ENCODE data around the gene GRAMD1B. TPM values are rescaled to one million over a fixed set of nuclear protein-coding genes. Genes with fewer than 3 reads are reported as not detected.

GRAMD1B gene
- total and polyA plus RNA-seq, 12 donors, result 7.3 to 41.0 (median 21.0) TPM

DNA sequence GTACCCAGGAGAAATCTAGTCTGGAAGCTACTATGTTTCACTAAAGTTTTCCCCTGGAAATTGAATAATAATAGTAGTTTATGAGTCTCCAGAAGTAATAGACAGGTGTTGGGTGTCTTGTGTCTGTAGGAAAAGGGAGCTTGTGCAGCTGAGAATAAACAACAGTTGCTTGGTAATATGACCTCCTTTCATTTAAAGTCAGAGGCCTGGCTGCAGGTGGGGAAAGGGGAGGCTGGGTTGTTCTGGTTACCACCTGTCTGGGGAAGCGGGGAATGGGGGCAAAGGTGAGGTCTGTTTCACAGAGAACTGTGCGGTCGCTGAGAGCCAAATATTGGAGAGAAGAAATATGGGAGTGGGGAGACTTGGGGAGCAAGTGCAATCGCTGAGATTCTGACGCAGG lies 3.3 kb upstream of the GRAMD1B start:
- WGBS, 2 donors, result 95 to 96% methylated on average over 5 of the region's 5 CpGs
- Histone ChIP-seq H3K4me1 (peaks cover 0 to 34% (median 13%) of the 10 kb centered on the region in 9 donors), H3K27ac (no peak overlapping the region), H3K27me3 (peaks cover 0 to 35% (median 6%) of the 10 kb centered on the region in 7 donors), H3K36me3 (no peaks in the 10 kb centered on the region), H3K9me3 (no peaks in the 10 kb centered on the region), H3K4me3 (no peak overlapping the region)
- intact Hi-C loops (cut with DNase I), result no loop called here
- TF ChIP-seq, protein P1, sequence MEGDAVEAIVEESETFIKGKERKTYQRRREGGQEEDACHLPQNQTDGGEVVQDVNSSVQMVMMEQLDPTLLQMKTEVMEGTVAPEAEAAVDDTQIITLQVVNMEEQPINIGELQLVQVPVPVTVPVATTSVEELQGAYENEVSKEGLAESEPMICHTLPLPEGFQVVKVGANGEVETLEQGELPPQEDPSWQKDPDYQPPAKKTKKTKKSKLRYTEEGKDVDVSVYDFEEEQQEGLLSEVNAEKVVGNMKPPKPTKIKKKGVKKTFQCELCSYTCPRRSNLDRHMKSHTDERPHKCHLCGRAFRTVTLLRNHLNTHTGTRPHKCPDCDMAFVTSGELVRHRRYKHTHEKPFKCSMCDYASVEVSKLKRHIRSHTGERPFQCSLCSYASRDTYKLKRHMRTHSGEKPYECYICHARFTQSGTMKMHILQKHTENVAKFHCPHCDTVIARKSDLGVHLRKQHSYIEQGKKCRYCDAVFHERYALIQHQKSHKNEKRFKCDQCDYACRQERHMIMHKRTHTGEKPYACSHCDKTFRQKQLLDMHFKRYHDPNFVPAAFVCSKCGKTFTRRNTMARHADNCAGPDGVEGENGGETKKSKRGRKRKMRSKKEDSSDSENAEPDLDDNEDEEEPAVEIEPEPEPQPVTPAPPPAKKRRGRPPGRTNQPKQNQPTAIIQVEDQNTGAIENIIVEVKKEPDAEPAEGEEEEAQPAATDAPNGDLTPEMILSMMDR (IDR thresholded peaks at IDR 0.05), result no peak
- ATAC-seq, result no peak
- no peak for DNase-seq

DNA sequence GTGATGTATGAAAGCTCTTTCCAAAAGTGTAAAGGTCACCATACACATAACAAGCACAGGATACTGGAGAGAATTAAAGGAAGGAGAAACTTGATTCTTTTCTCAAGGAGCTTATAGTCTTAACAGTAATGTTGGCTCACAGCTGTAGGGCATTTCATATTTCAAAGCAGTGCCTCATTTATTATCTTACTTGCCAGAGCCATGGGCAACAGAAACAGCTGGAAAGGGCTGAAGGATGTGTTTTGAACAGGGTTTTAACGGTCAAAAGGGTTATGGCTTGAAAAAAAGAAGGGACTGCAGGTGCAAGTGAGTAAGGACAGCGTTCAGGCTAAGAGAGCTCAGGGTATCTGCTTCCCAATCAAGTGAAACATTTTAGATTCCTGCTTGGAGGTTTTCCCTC lies 2.7 kb upstream of the GRAMD1B start:
- 69 to 78% methylated on average over 2 of the region's 2 CpGs for WGBS, 2 donors
- DNase-seq (no peak), ATAC-seq (no peak)
- H3K36me3 ChIP-seq, result no peaks in the 10 kb centered on the region
- TF ChIP-seq, protein P1 (IDR thresholded peaks at IDR 0.05), result no peak
- peaks cover 0 to 34% (median 13%) of the 10 kb centered on the region in 9 donors for H3K4me1 ChIP-seq
- no peak overlapping the region for H3K4me3 ChIP-seq
- no peaks in the 10 kb centered on the region for H3K9me3 ChIP-seq
- intact Hi-C loops (cut with DNase I), result no loop called here
- H3K27me3 ChIP-seq, result peaks cover 0 to 33% (median 6%) of the 10 kb centered on the region in 7 donors
- no peak overlapping the region for H3K27ac ChIP-seq

DNA sequence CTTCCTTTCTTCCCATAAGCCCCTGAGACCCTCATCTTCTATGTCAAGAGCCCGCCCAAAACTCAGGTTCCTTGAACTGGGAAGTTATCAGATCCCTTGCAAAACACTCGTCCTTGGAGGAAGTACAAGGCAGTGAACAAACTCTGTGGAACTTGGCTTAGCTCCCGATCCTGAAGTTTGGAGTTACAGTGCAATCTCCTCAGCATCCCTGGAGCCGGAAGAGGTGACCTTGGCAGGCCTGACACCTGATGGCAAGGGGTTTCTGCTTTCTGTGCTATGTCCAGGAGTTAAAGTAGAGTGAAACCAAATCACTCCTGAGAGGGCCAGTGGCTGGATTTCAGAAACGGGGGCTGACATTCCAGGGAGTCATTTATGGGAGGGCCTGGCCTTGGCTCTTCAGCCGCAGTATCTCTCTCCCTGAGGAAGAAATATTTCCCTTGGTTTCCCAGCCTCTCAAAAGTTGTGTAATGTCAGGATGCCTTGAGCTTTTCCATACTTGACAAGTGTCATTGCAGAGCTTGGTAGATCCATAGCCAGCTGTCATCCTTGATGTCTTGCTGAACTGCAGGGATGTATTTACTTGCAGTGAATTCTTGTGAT lies 1.9 kb upstream of the GRAMD1B start:
- intact Hi-C loops (cut with DNase I), result no loop called here
- H3K27me3 ChIP-seq, result peaks cover 0 to 31% (median 6%) of the 10 kb centered on the region in 7 donors
- H3K4me1 ChIP-seq, result peaks cover 0 to 34% (median 13%) of the 10 kb centered on the region in 9 donors
- no peak for ATAC-seq
- no peaks in the 10 kb centered on the region for H3K36me3 ChIP-seq
- H3K4me3 ChIP-seq, result no peak overlapping the region
- no peak overlapping the region for H3K27ac ChIP-seq
- no peaks in the 10 kb centered on the region for H3K9me3 ChIP-seq
- no peak for DNase-seq
- WGBS, 2 donors, result 46 to 47% methylated on average over 6 of the region's 6 CpGs
- TF ChIP-seq, protein P1 (IDR thresholded peaks at IDR 0.05), result no peak

DNA sequence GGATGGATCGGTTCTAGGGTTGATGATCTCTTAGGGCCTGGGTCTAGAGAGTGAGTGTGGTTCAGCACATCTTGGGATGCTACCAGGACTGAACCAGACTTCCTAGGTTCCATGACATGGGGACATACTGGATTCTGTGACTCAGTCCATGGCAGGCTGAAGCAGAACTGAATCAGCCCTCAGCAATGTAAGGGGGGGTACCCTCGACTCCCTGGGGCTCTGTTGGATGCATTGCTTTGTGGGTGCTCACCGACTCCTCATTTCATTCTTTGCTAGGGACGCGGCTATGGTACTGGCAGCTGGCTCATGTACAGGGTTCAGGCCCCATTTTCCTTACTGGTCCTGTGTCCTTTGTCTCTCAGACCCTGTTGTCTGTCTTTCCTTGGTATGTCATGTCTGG lies 733 bp upstream of the GRAMD1B start:
- intact Hi-C loops (cut with DNase I), result no loop called here

More for the DNA sequence above, 733 bp upstream of the GRAMD1B start:
- WGBS, 2 donors, result 90 to 91% methylated on average over 5 of the region's 5 CpGs
- Histone ChIP-seq H3K27me3 (peaks cover 0 to 24% (median 6%) of the 10 kb centered on the region in 7 donors), H3K9me3 (no peaks in the 10 kb centered on the region), H3K36me3 (no peaks in the 10 kb centered on the region), H3K4me3 (peak overlapping the region in 1 of 10 donors; percentile 68), H3K4me1 (peaks cover 0 to 34% (median 13%) of the 10 kb centered on the region in 9 donors), H3K27ac (no peak overlapping the region)
- TF ChIP-seq, protein P1 (IDR thresholded peaks at IDR 0.05), result no peak
- DNase-seq (no peak), ATAC-seq (no peak)

All from heart right ventricle (tissue), 16 donors.